Bladder microvascular endothelial cell (primary cell): Measurements from ENCODE around the gene OR2T4. TPM values are rescaled to one million over a fixed set of nuclear protein-coding genes. Genes with fewer than 3 reads are reported as not detected.

Experiments
- total RNA-seq: library from RNA; depleted of rRNA; stranded (reverse); fragments of >200 nt; gene quantifications from 2 replicates; pipeline ENCODE4 v1.2.3, GENCODE V29; 2014

Gene OR2T4
- not detected in 2 replicates for total RNA-seq

DNA sequence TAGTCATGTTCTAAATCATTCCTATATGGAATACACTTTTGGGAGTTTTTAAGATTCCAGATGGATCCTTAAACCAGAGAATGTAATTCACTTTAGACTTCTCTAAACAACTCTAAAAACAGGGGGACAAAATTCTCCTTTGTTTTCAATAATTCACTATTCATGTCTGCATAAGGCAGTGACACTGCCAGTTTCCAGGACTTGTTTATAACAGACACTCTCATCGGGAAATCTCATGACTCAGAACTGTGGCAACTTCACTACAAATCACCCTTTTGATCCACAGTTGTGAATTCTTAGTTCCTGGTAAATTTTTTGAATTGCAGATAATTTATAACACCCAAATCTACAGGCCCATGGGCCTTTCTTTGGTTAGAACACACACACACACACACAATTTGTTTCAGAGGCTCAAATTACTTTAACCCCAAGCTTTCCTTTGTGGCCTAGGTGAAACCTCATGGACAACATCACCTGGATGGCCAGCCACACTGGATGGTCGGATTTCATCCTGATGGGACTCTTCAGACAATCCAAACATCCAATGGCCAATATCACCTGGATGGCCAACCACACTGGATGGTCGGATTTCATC lies at the start of gene OR2T4:
Gene OR2T4 (plus strand): TSS at position 545 of the 595 bp plus-strand sequence. CDS start 0 bp downstream, at position 545.

GRCh38 chr1:248324468-248324867 lies 37.0 kb upstream of the OR2T4 start, which contains the start of gene OR2M7:
OR2M7 (minus strand) TSS chr1:248324568; CDS start chr1:248324568, 0 bp downstream.

GRCh38 chr1:248348475-248348874 lies 13.0 kb upstream of the OR2T4 start, which contains the start of gene OR14C36:
OR14C36 (plus strand) TSS chr1:248348775; CDS start chr1:248348775, 0 bp downstream.

DNA sequence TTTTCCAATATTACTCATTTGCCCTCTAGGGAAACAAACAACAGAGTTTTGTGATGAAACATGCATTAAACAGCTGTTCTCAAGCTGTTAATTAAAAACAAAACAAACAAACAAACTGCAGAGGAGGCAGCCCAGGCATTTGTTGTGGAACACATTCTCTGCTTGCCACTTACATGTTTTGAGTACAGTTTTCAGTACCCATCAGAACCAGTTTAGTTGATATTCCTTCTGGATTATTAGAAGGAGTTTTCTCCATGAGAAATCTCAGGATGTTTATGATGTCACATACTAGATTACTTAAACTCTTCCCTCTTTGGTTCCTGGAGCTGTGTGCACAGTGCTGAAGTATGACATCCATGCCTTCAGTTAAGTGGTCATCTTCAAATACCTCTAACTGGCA lies 14.0 kb downstream of the OR2T4 start, which contains the start of gene OR2T6:
Gene OR2T6 (plus strand): TSS at position 301 of the 400 bp plus-strand sequence. CDS start 11,863 bp downstream, outside the sequence.

DNA sequence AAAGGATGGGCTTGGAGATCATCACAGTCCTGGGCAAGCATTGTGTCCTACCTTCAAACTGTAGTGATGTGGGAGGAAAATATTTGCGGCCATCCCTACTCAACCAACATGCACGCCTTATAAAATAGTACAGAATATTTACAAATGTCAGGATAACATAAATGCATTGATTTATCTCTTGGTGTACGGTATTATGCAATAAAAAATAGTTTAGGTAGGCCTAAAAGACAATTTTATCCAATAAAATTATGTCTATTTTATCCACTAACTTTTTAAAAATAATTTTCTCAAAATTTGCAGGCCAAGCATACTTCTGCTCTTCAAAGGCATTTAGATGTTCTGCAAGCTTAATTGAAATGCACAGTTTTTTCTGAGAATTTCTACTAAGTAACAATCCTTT lies 41.3 kb downstream of the OR2T4 start, which contains the start of gene OR2T1:
Gene OR2T1 (plus strand): TSS at position 301 of the 400 bp plus-strand sequence. CDS start 3,100 bp downstream, outside the sequence.

Other genes starting within 250 kb of the OR2T4 start
- gene OR2M5, start 216.5 kb upstream of the OR2T4 start, total RNA-seq: not detected in 2 replicates
- gene OR2M2, start 186.8 kb upstream of the OR2T4 start, total RNA-seq: not detected in 2 replicates
- gene OR2M3, start 164.4 kb upstream of the OR2T4 start, total RNA-seq: not detected in 2 replicates
- gene OR2M4, start 130.2 kb upstream of the OR2T4 start, total RNA-seq: not detected in 2 replicates
- gene OR2T33, start 83.7 kb upstream of the OR2T4 start, total RNA-seq: not detected in 2 replicates
- gene OR2T12, start 58.2 kb upstream of the OR2T4 start, total RNA-seq: under 0.01 TPM in 1 of 2 replicates, not detected in the other
- not detected in 2 replicates for gene OR2M7, start 37.1 kb upstream of the OR2T4 start, total RNA-seq
- gene OR14C36, start 12.9 kb upstream of the OR2T4 start, total RNA-seq: not detected in 2 replicates
- gene OR2T6, start 14.1 kb downstream of the OR2T4 start, total RNA-seq: not detected in 2 replicates
- gene OR2T1, start 41.4 kb downstream of the OR2T4 start, total RNA-seq: not detected in 2 replicates
- not detected in 2 replicates for gene OR2T2, start 84.0 kb downstream of the OR2T4 start, total RNA-seq
- not detected in 2 replicates for gene OR2T3, start 111.7 kb downstream of the OR2T4 start, total RNA-seq
- not detected in 2 replicates for gene OR2T5, start 126.9 kb downstream of the OR2T4 start, total RNA-seq
- gene OR2G6, start 146.4 kb downstream of the OR2T4 start, total RNA-seq: not detected in 2 replicates
- not detected in 2 replicates for gene OR2T29, start 201.1 kb downstream of the OR2T4 start, total RNA-seq
- gene OR2T34, start 213.1 kb downstream of the OR2T4 start, total RNA-seq: not detected in 2 replicates
- not detected in 2 replicates for gene OR2T10, start 236.0 kb downstream of the OR2T4 start, total RNA-seq